Measurements from ENCODE around the gene CIAO2A. TPM values are rescaled to one million over a fixed set of nuclear protein-coding genes. Genes with fewer than 3 reads are reported as not detected.
"Not testable (repeated sequence)": the region's sequence is repeated elsewhere in the genome, so short reads cannot be mapped to it uniquely, and the experiment has no call there.

Gene CIAO2A
- total RNA-seq, 1 donor from 2014 or later = 53.4 TPM

- Histone ChIP-seq H3K4me2 (ENCODE audit: low read length) (no peak overlapping the region), H3K79me2 (ENCODE audit: insufficient read depth, low read length) (no peaks in the 10 kb centered on the region), H3K4me1 (ENCODE audit: insufficient read depth, low read length) (no peaks in the 10 kb centered on the region), H3K27me3 (ENCODE audit: insufficient read depth, low read length) (no peaks in the 10 kb centered on the region), H3K27ac (ENCODE audit: low read depth, low read length) (no peak overlapping the region), H3K4me3 (ENCODE audit: insufficient read depth, low read depth, low read length) (no peak overlapping the region), H2AFZ (ENCODE audit: low read depth, low read length) (no peak overlapping the region), H3K9me3 (ENCODE audit: insufficient read depth, low read depth, low read length) (no peaks in the 10 kb centered on the region), H4K20me1 (ENCODE audit: insufficient read depth, low read length) (peaks cover 7% of the 10 kb centered on the region), H3K36me3 (ENCODE audit: insufficient read depth, low read length) (peaks cover 45% of the 10 kb centered on the region), H3K9ac (ENCODE audit: low read length) (no peak overlapping the region)
- Mint-ChIP-seq H3K9me3 (ENCODE audit: unreplicated experiment) (no peaks in the 10 kb centered on the region), H3K4me1 (ENCODE audit: low read depth, unreplicated experiment) (no peaks in the 10 kb centered on the region), H3K36me3 (ENCODE audit: low read depth, unreplicated experiment) (peaks cover 23% of the 10 kb centered on the region), H3K27me3 (ENCODE audit: low read depth, unreplicated experiment) (no peaks in the 10 kb centered on the region), H3K4me3 (ENCODE audit: unreplicated experiment) (no peak overlapping the region), H3K27ac (ENCODE audit: unreplicated experiment) (no peak overlapping the region)
- no peak for FAIRE-seq
- DNase-seq (ENCODE audit: low read depth) = no peak
- TF ChIP-seq CTCF (IDR thresholded peaks at IDR 0.05; ENCODE audit: insufficient read depth, low read depth, low read length) = no peak
- TF ChIP-seq EZH2 (IDR thresholded peaks at IDR 0.05; ENCODE audit: insufficient read depth, low read length) = no peak
These were observed 29.3 kb upstream of the CIAO2A start for GRCh38 chr15:64122936-64123351.

- H3K4me1 Mint-ChIP-seq (ENCODE audit: low read depth, unreplicated experiment) = no peaks in the 10 kb centered on the region
- H3K4me2 ChIP-seq (ENCODE audit: low read length) = no peak overlapping the region
- FAIRE-seq (no peak), DNase-seq (ENCODE audit: low read depth) (no peak)
- H3K36me3 Mint-ChIP-seq (ENCODE audit: low read depth, unreplicated experiment) = peaks cover 21% of the 10 kb centered on the region
- H3K9me3 ChIP-seq (ENCODE audit: insufficient read depth, low read depth, low read length) = no peaks in the 10 kb centered on the region
- H4K20me1 ChIP-seq (ENCODE audit: insufficient read depth, low read length) = peaks cover 8% of the 10 kb centered on the region
- peaks cover 44% of the 10 kb centered on the region for H3K36me3 ChIP-seq (ENCODE audit: insufficient read depth, low read length)
- TF ChIP-seq EZH2 (IDR thresholded peaks at IDR 0.05; ENCODE audit: insufficient read depth, low read length) (no peak), CTCF (IDR thresholded peaks at IDR 0.05; ENCODE audit: insufficient read depth, low read depth, low read length) (no peak)
- H3K27ac Mint-ChIP-seq (ENCODE audit: unreplicated experiment) = no peak overlapping the region
- H2AFZ ChIP-seq (ENCODE audit: low read depth, low read length) = no peak overlapping the region
- no peak overlapping the region for H3K4me3 Mint-ChIP-seq (ENCODE audit: unreplicated experiment)
- H3K9me3 Mint-ChIP-seq (ENCODE audit: unreplicated experiment) = no peaks in the 10 kb centered on the region
- H3K27me3 ChIP-seq (ENCODE audit: insufficient read depth, low read length) = no peaks in the 10 kb centered on the region
- no peak overlapping the region for H3K9ac ChIP-seq (ENCODE audit: low read length)
- H3K79me2 ChIP-seq (ENCODE audit: insufficient read depth, low read length) = no peaks in the 10 kb centered on the region
- H3K27me3 Mint-ChIP-seq (ENCODE audit: low read depth, unreplicated experiment) = no peaks in the 10 kb centered on the region
- H3K27ac ChIP-seq (ENCODE audit: low read depth, low read length) = no peak overlapping the region
- H3K4me1 ChIP-seq (ENCODE audit: insufficient read depth, low read length) = no peaks in the 10 kb centered on the region
- H3K4me3 ChIP-seq (ENCODE audit: insufficient read depth, low read depth, low read length) = no peak overlapping the region
These were observed 28.8 kb upstream of the CIAO2A start for GRCh38 chr15:64122444-64122843.

GRCh38 chr15:64121614-64122013, 28.0 kb upstream of the CIAO2A start:
- Histone ChIP-seq H3K4me3 (ENCODE audit: insufficient read depth, low read depth, low read length) (no peak overlapping the region), H3K4me2 (ENCODE audit: low read length) (no peak overlapping the region), H3K36me3 (ENCODE audit: insufficient read depth, low read length) (peaks cover 35% of the 10 kb centered on the region), H3K9me3 (ENCODE audit: insufficient read depth, low read depth, low read length) (no peaks in the 10 kb centered on the region), H2AFZ (ENCODE audit: low read depth, low read length) (no peak overlapping the region), H3K27ac (ENCODE audit: low read depth, low read length) (no peak overlapping the region), H3K4me1 (ENCODE audit: insufficient read depth, low read length) (no peaks in the 10 kb centered on the region), H3K9ac (ENCODE audit: low read length) (no peak overlapping the region), H3K27me3 (ENCODE audit: insufficient read depth, low read length) (no peaks in the 10 kb centered on the region), H3K79me2 (ENCODE audit: insufficient read depth, low read length) (no peaks in the 10 kb centered on the region), H4K20me1 (ENCODE audit: insufficient read depth, low read length) (peaks cover 10% of the 10 kb centered on the region)
- Mint-ChIP-seq H3K36me3 (ENCODE audit: low read depth, unreplicated experiment) (peaks cover 18% of the 10 kb centered on the region), H3K9me3 (ENCODE audit: unreplicated experiment) (no peaks in the 10 kb centered on the region), H3K4me3 (ENCODE audit: unreplicated experiment) (no peak overlapping the region), H3K27ac (ENCODE audit: unreplicated experiment) (no peak overlapping the region), H3K4me1 (ENCODE audit: low read depth, unreplicated experiment) (no peaks in the 10 kb centered on the region), H3K27me3 (ENCODE audit: low read depth, unreplicated experiment) (no peaks in the 10 kb centered on the region)
- no peak for FAIRE-seq
- TF ChIP-seq EZH2 (IDR thresholded peaks at IDR 0.05; ENCODE audit: insufficient read depth, low read length) = no peak
- TF ChIP-seq CTCF (IDR thresholded peaks at IDR 0.05; ENCODE audit: insufficient read depth, low read depth, low read length) = no peak
- no peak for DNase-seq (ENCODE audit: low read depth)

- H3K36me3 Mint-ChIP-seq (ENCODE audit: low read depth, unreplicated experiment) = peaks cover 11% of the 10 kb centered on the region
- H3K36me3 ChIP-seq (ENCODE audit: insufficient read depth, low read length) = peaks cover 34% of the 10 kb centered on the region
- not testable (repeated sequence) for H3K4me1 Mint-ChIP-seq (ENCODE audit: low read depth, unreplicated experiment); H3K4me1 ChIP-seq (ENCODE audit: insufficient read depth, low read length); H3K27ac Mint-ChIP-seq (ENCODE audit: unreplicated experiment); H3K9me3 Mint-ChIP-seq (ENCODE audit: unreplicated experiment); H3K9ac ChIP-seq (ENCODE audit: low read length); H3K4me2 ChIP-seq (ENCODE audit: low read length); H3K27me3 Mint-ChIP-seq (ENCODE audit: low read depth, unreplicated experiment); H3K27me3 ChIP-seq (ENCODE audit: insufficient read depth, low read length); H3K9me3 ChIP-seq (ENCODE audit: insufficient read depth, low read depth, low read length); H2AFZ ChIP-seq (ENCODE audit: low read depth, low read length); H3K79me2 ChIP-seq (ENCODE audit: insufficient read depth, low read length); H3K27ac ChIP-seq (ENCODE audit: low read depth, low read length); DNase-seq (ENCODE audit: low read depth); H3K4me3 Mint-ChIP-seq (ENCODE audit: unreplicated experiment); FAIRE-seq; H3K4me3 ChIP-seq (ENCODE audit: insufficient read depth, low read depth, low read length)
- peaks cover 15% of the 10 kb centered on the region for H4K20me1 ChIP-seq (ENCODE audit: insufficient read depth, low read length)
These were observed 26.7 kb upstream of the CIAO2A start for GRCh38 chr15:64120322-64120721.
